ENCODE data around the gene RNF212B.
"Not testable (repeated sequence)": the region's sequence is repeated elsewhere in the genome, so short reads cannot be mapped to it uniquely, and the experiment has no call there.

- not testable (repeated sequence) for TF ChIP-seq IRF3 (IDR thresholded peaks at IDR 0.05); ZBTB33 (IDR thresholded peaks at IDR 0.05); ZNF217 (IDR thresholded peaks at IDR 0.05); RAD51 (IDR thresholded peaks at IDR 0.05); TAF1 (IDR thresholded peaks at IDR 0.05; ENCODE audit: borderline replicate concordance, low read depth, low read length); RELA (IDR thresholded peaks at IDR 0.05; ENCODE audit: borderline replicate concordance, partially characterized antibody); TCF12 (IDR thresholded peaks at IDR 0.05; ENCODE audit: low read depth, low read length); RFX5 (IDR thresholded peaks at IDR 0.05; ENCODE audit: low read depth, low read length); MXI1 (IDR thresholded peaks at IDR 0.05; ENCODE audit: low read depth, low read length); ESRRA (IDR thresholded peaks at IDR 0.05; ENCODE audit: low read length); ZBTB40 (IDR thresholded peaks at IDR 0.05; ENCODE audit: borderline replicate concordance)
Observed at GRCh38 chr14:23277928-23278327, 40.2 kb downstream of the RNF212B start.

Data from GM12878 (cell line).